ENCODE measurements around the gene SMCHD1.

- TF ChIP-seq CTCF (conservative IDR thresholded peaks at IDR 0.05; ENCODE audit: low read depth in 2 of 2), result no peak
- no peak for TF ChIP-seq JUNB (IDR thresholded peaks at IDR 0.05; ENCODE audit: unreplicated experiment)
- TF ChIP-seq STAT1 (IDR thresholded peaks at IDR 0.05; ENCODE audit: unreplicated experiment), result no peak
- TF ChIP-seq ZNF462 (CRISPR knock-in tag; IDR thresholded peaks at IDR 0.05), result no peak
- TF ChIP-seq EZH2 (IDR thresholded peaks at IDR 0.05; ENCODE audit: low read depth, unreplicated experiment), result no peak
- TF ChIP-seq REST (IDR thresholded peaks at IDR 0.05; ENCODE audit: unreplicated experiment), result no peak
- no peak for TF ChIP-seq EZH2phosphoT487 (IDR thresholded peaks at IDR 0.05; ENCODE audit: unreplicated experiment)
- no peak for TF ChIP-seq ZNF114 (CRISPR knock-in tag; IDR thresholded peaks at IDR 0.05)
- TF ChIP-seq POLR2AphosphoS5 (IDR thresholded peaks at IDR 0.05; ENCODE audit: low read depth), result no peak
- no peak for TF ChIP-seq NANOG (IDR thresholded peaks at IDR 0.05; ENCODE audit: borderline replicate concordance)
Measured at GRCh38 chr18:2651981-2652380, 3.5 kb upstream of the SMCHD1 start.
